Hepatocyte (in vitro differentiated cells): ENCODE measurements around the gene DNM3.

Experiments used
- EZH2 ChIP-seq: fragments of 200-600 bp; sonication (generic); IDR thresholded peaks from 2 replicates; pipeline ENCODE4 v1.6.1; 2016; ENCODE audit warnings: antibody characterized with exemption, mild to moderate bottlenecking, borderline replicate concordance
- EZH2phosphoT487 ChIP-seq: fragments of 200-600 bp; sonication (generic); IDR thresholded peaks from one replicate; pipeline ENCODE4 v1.6.1; 2018; ENCODE audit warnings: antibody characterized with exemption, mild to moderate bottlenecking, low read depth, moderate library complexity; ENCODE audit not compliant: unreplicated experiment, severe bottlenecking
- TF ChIP-seq, protein P1 (sequence below): fragments of 200-600 bp; sonication (generic); IDR thresholded peaks from 2 replicates; pipeline ENCODE4 v1.5.1; 2016; ENCODE audit warnings: antibody characterized with exemption, mild to moderate bottlenecking; ENCODE audit not compliant: poor library complexity

DNA sequence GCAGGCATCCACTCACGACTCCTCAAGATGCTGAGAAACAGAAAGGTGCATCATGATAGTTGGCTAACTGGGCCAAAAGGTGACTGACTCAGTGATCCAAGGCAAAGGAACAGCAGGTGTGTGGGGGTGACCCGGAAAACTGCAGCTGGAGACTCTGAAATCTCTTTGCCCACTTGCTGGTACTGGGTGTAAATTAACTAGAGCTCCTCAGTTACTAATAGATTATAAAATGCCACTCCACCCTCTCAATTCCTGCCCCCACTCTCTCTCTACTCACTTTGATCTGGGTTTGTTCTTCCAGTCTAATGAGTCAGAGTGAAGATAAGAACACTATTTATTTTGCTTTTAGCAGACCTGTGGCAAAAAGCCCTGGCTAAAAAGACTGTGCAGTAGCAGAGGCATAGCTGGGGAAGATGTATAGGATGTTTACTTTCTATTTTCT, 609.7 kb downstream of the DNM3 start:
- TF ChIP-seq, protein P1, sequence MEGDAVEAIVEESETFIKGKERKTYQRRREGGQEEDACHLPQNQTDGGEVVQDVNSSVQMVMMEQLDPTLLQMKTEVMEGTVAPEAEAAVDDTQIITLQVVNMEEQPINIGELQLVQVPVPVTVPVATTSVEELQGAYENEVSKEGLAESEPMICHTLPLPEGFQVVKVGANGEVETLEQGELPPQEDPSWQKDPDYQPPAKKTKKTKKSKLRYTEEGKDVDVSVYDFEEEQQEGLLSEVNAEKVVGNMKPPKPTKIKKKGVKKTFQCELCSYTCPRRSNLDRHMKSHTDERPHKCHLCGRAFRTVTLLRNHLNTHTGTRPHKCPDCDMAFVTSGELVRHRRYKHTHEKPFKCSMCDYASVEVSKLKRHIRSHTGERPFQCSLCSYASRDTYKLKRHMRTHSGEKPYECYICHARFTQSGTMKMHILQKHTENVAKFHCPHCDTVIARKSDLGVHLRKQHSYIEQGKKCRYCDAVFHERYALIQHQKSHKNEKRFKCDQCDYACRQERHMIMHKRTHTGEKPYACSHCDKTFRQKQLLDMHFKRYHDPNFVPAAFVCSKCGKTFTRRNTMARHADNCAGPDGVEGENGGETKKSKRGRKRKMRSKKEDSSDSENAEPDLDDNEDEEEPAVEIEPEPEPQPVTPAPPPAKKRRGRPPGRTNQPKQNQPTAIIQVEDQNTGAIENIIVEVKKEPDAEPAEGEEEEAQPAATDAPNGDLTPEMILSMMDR = no peak
- TF ChIP-seq EZH2 (no peak), EZH2phosphoT487 (no peak)
